HCT116 (cell line): Measurements from ENCODE around the gene TTYH1. TPM values are rescaled to one million over a fixed set of nuclear protein-coding genes. Genes with fewer than 3 reads are reported as not detected.

Experiments
- ATAC-seq: fragments of 200-7000 bp; cut with Tn5 transposase; 2 replicates; pipeline ENCODE4 v1.9.1; 2020; ENCODE audit warnings: mild to moderate bottlenecking, moderate library complexity
- BruUV-seq: library from RNA; stranded (reverse); fragments of 400-500 nt; replicated peaks from 2 replicates; lab custom pipeline; 2021; lab: Mats Ljungman, UMichigan
- CTCF ChIA-PET: fragments of 300-600 bp; sonication (Branson Sonifier 250); formaldehyde crosslinking; loops from one replicate; lab custom pipeline; 2021; ENCODE audit warnings: antibody characterized with exemption; lab: Charles Lee
- POLR2A ChIA-PET: fragments of 300-600, 350-600 bp; sonication (Branson Sonifier 250); formaldehyde crosslinking; loops from one replicate; lab custom pipeline; 2021; ENCODE audit warnings: antibody characterized with exemption; lab: Charles Lee
- RAD21 ChIA-PET, 2 experiments: fragments of 300-600 bp; sonication (Branson Sonifier 250); formaldehyde crosslinking; loops; one replicate each; lab custom pipeline; 2023; ENCODE audit warnings: low total read pairs in 2 of 2; ENCODE audit not compliant: uncharacterized antibody in 2 of 2, unreplicated experiment in 2 of 2, low non-redundant PET in 1 of 2; lab: Charles Lee
- DNase-seq: peaks from one replicate; pipeline ENCODE4 v3.0.0-alpha.2; 2010; ENCODE audit warnings: low read depth, low spot score
- H2AFZ ChIP-seq: fragments of 200-600 bp; shearing (Covaris generic), sonication (generic); 2 replicates; pipeline ENCODE4 v1.6.1; 2017; ENCODE audit warnings: low read depth, mixed run types, mixed read lengths, antibody characterized with exemption, low read length; ENCODE audit not compliant: poor library complexity, severe bottlenecking
- H3K27ac ChIP-seq: 2 replicates; pipeline ENCODE4 v1.5.1; 2012; ENCODE audit warnings: low read depth, low read length
- H3K27me3 ChIP-seq: fragments of 200-600 bp; sonication (generic); 2 replicates; pipeline ENCODE4 v1.6.1; 2016; ENCODE audit warnings: mixed run types, low read length, mixed read lengths; ENCODE audit not compliant: insufficient read depth
- H3K36me3 ChIP-seq, 2 experiments: fragments of 200-500 bp in 1 of 2; fragments of 200-600 bp in 1 of 2; sonication (Bioruptor generic) in 1 of 2; sonication (generic) in 1 of 2; 2 replicates each; pipeline versions ENCODE4 v1.5.1 to v1.6.1; 2014 to 2016; ENCODE audit warnings: low read length in 2 of 2, inconsistent platforms in 1 of 2, mixed read lengths in 1 of 2, mixed run types in 1 of 2; ENCODE audit not compliant: insufficient read depth in 2 of 2, control insufficient read depth in 1 of 2
- H3K4me1 ChIP-seq, 2 experiments: fragments of 200-600 bp in 1 of 2; sonication (generic) in 1 of 2; 2 replicates each; pipeline versions ENCODE4 v1.5.1 to v1.6.1; 2012 to 2017; ENCODE audit warnings: low read length in 2 of 2, inconsistent platforms in 1 of 2, mild to moderate bottlenecking in 1 of 2, mixed read lengths in 1 of 2, mixed run types in 1 of 2, moderate library complexity in 1 of 2; ENCODE audit not compliant: insufficient read depth in 2 of 2, control insufficient read depth in 1 of 2
- H3K4me2 ChIP-seq: fragments of 200-600 bp; sonication (generic); 2 replicates; pipeline ENCODE4 v1.6.1; 2017; ENCODE audit warnings: mixed run types, low read length, mixed read lengths
- H3K4me3 ChIP-seq, 2 experiments: fragments of 200-600 bp in 1 of 2; sonication (generic) in 1 of 2; replicated peaks in 1 of 2; 2 replicates each; pipeline ENCODE4 v1.5.1; 2011 to 2016; ENCODE audit warnings: low read length in 2 of 2, control low read depth in 1 of 2, low read depth in 1 of 2, mild to moderate bottlenecking in 1 of 2, mixed read lengths in 1 of 2, mixed run types in 1 of 2
- H3K79me2 ChIP-seq: fragments of 200-600 bp; sonication (generic); 2 replicates; pipeline ENCODE4 v1.6.1; 2017; ENCODE audit warnings: mild to moderate bottlenecking, mixed run types, low read length, moderate library complexity, mixed read lengths; ENCODE audit not compliant: insufficient read depth
- H3K9ac ChIP-seq: fragments of 200-600 bp; sonication (generic); 2 replicates; pipeline ENCODE4 v1.6.1; 2016; ENCODE audit warnings: low read length, mixed read lengths
- H3K9me2 ChIP-seq: fragments of 200-600 bp; sonication (generic), shearing (Covaris generic); 2 replicates; pipeline ENCODE4 v1.6.1; 2017; ENCODE audit warnings: mixed run types, mild to moderate bottlenecking, moderate library complexity; ENCODE audit not compliant: insufficient read depth
- H3K9me3 ChIP-seq, 2 experiments: fragments of 200-500 bp in 1 of 2; fragments of 200-600 bp in 1 of 2; sonication (Bioruptor generic) in 1 of 2; sonication (generic) in 1 of 2; 2 replicates each; pipeline ENCODE4 v1.6.1; 2014 to 2017; ENCODE audit warnings: low read length in 2 of 2, mixed read lengths in 2 of 2, inconsistent platforms in 1 of 2, low read depth in 1 of 2, mild to moderate bottlenecking in 1 of 2, mixed run types in 1 of 2, moderate library complexity in 1 of 2; ENCODE audit not compliant: control insufficient read depth in 1 of 2, insufficient read depth in 1 of 2
- H4K20me1 ChIP-seq: fragments of 200-600 bp; sonication (generic), shearing (Covaris generic); 2 replicates; pipeline ENCODE4 v1.6.1; 2017; ENCODE audit warnings: mixed run types, mild to moderate bottlenecking, moderate library complexity; ENCODE audit not compliant: insufficient read depth
- EGR1 ChIP-seq: IDR thresholded peaks from 2 replicates; pipeline ENCODE4 v1.6.1; 2012; ENCODE audit warnings: low read depth
- FOSL1 ChIP-seq: IDR thresholded peaks from 2 replicates; pipeline ENCODE4 v1.6.1; 2012; ENCODE audit warnings: low read depth
- SIN3A ChIP-seq: IDR thresholded peaks from 2 replicates; pipeline ENCODE4 v1.6.1; 2012; ENCODE audit warnings: low read depth
- ZBTB33 ChIP-seq: IDR thresholded peaks from 2 replicates; pipeline ENCODE4 v1.6.1; 2011; ENCODE audit warnings: mild to moderate bottlenecking, low read length, moderate library complexity; ENCODE audit not compliant: insufficient replicate concordance; ENCODE audit errors: extremely low read depth
- ZNF274 ChIP-seq: fragments of 200-500 bp; sonication (Bioruptor generic); IDR thresholded peaks from 2 replicates; pipeline ENCODE4 v1.6.1; 2014; ENCODE audit warnings: mild to moderate bottlenecking, low read depth, low read length, inconsistent platforms
- intact Hi-C: fragments of 100-400 bp; cut with micrococcal nuclease; formaldehyde crosslinking; loops from 2 replicates; pipeline ENCODE4 v1.10.0; 2022
- total RNA-seq: library from RNA; stranded (reverse); gene quantifications from one replicate; pipeline ENCODE4 v1.2.1, GENCODE V29; 2021; ENCODE audit not compliant: unreplicated experiment
- TF ChIP-seq, protein P1 (sequence below): IDR thresholded peaks from 2 replicates; pipeline ENCODE4 v1.6.1; 2012; ENCODE audit warnings: low read depth

TTYH1 gene
- total RNA-seq, 1 experiment from 2014 or later, result 0.37 TPM

GRCh38 chr19:54436628-54437252, 21.5 kb downstream of the TTYH1 start:
- H3K9me3 ChIP-seq, result no peaks in the 10 kb centered on the region
- H2AFZ ChIP-seq, result no peak overlapping the region
- DNase-seq (no peak), ATAC-seq (no peak)
- ChIA-PET POLR2A (interaction anchor here (0.9 kb wide), 1 partner anchor 12 kb away, joined by 3 read pairs; the partner anchor contains the start of gene LENG8), CTCF (no interaction called here), RAD21 (interaction anchor here in 1 of 2 experiments (0.8 kb wide), 1 partner anchor 45 kb away, joined by 4 read pairs; no protein-coding TSS in a partner anchor)
- H4K20me1 ChIP-seq, result no peaks in the 10 kb centered on the region
- peaks cover 13 to 23% of the 10 kb centered on the region in 2 experiments for H3K4me1 ChIP-seq
- H3K79me2 ChIP-seq, result no peaks in the 10 kb centered on the region
- no TSS peak for BruUV-seq
- no peak overlapping the region for H3K4me2 ChIP-seq
- no peak overlapping the region for H3K9ac ChIP-seq
- H3K36me3 ChIP-seq, result peaks cover 0 to 5% of the 10 kb centered on the region in 2 experiments; a peak in 1 of 4 replicates
- no peak overlapping the region for H3K27ac ChIP-seq
- H3K27me3 ChIP-seq, result no peaks in the 10 kb centered on the region
- TF ChIP-seq, protein P1, sequence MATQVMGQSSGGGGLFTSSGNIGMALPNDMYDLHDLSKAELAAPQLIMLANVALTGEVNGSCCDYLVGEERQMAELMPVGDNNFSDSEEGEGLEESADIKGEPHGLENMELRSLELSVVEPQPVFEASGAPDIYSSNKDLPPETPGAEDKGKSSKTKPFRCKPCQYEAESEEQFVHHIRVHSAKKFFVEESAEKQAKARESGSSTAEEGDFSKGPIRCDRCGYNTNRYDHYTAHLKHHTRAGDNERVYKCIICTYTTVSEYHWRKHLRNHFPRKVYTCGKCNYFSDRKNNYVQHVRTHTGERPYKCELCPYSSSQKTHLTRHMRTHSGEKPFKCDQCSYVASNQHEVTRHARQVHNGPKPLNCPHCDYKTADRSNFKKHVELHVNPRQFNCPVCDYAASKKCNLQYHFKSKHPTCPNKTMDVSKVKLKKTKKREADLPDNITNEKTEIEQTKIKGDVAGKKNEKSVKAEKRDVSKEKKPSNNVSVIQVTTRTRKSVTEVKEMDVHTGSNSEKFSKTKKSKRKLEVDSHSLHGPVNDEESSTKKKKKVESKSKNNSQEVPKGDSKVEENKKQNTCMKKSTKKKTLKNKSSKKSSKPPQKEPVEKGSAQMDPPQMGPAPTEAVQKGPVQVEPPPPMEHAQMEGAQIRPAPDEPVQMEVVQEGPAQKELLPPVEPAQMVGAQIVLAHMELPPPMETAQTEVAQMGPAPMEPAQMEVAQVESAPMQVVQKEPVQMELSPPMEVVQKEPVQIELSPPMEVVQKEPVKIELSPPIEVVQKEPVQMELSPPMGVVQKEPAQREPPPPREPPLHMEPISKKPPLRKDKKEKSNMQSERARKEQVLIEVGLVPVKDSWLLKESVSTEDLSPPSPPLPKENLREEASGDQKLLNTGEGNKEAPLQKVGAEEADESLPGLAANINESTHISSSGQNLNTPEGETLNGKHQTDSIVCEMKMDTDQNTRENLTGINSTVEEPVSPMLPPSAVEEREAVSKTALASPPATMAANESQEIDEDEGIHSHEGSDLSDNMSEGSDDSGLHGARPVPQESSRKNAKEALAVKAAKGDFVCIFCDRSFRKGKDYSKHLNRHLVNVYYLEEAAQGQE, result no peak
- no peak for TF ChIP-seq EGR1
- TF ChIP-seq ZNF274, result no peak
- no peak for TF ChIP-seq FOSL1
- TF ChIP-seq SIN3A, result no peak
- TF ChIP-seq ZBTB33, result no peak
- no peak overlapping the region for H3K4me3 ChIP-seq
- intact Hi-C loops, result no loop called here
- H3K9me2 ChIP-seq, result no peaks in the 10 kb centered on the region
